NB4 (cell line): ENCODE data around the gene CHAF1A.

ENCODE experiments used
- DNase-seq: peaks from one replicate; pipeline ENCODE4 v3.0.0; 2010; ENCODE audit warnings: low read depth
- H3K4me3 ChIP-seq: one replicate; pipeline ENCODE4 v1.5.1; 2011; ENCODE audit warnings: mild to moderate bottlenecking, low read depth, low read length, moderate library complexity
- CTCF ChIP-seq: IDR thresholded peaks from one replicate; pipeline ENCODE4 v1.5.1; 2012; ENCODE audit warnings: low read depth, low read length
- MYC ChIP-seq: IDR thresholded peaks from 2 replicates; pipeline ENCODE4 v1.6.1; 2011; ENCODE audit warnings: low read depth, low read length
- POLR2A ChIP-seq: IDR thresholded peaks from 2 replicates; pipeline ENCODE4 v1.6.1; 2011; ENCODE audit warnings: mild to moderate bottlenecking; ENCODE audit not compliant: insufficient read length; ENCODE audit errors: extremely low read depth
- TF ChIP-seq, protein P1 (sequence below): IDR thresholded peaks from 2 replicates; pipeline ENCODE4 v1.6.1; 2011; ENCODE audit warnings: low read depth, low read length

Gene CHAF1A

GRCh38 chr19:4429771-4430171, 27.3 kb downstream of the CHAF1A start:
- DNase-seq: no peak
- TF ChIP-seq POLR2A (no peak), MYC (no peak), CTCF (no peak)
- TF ChIP-seq, protein P1, sequence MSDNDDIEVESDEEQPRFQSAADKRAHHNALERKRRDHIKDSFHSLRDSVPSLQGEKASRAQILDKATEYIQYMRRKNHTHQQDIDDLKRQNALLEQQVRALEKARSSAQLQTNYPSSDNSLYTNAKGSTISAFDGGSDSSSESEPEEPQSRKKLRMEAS: no peak
- H3K4me3 ChIP-seq: no peak overlapping the region

- no peak overlapping the region for H3K4me3 ChIP-seq
- DNase-seq: peak; percentile 83
- 0 out of 2 replicates have a peak, but pooled peaks have one; percentile 34 for TF ChIP-seq MYC
- TF ChIP-seq, protein P1: peak; percentile 82
- no peak for TF ChIP-seq POLR2A
Measured at GRCh38 chr19:4430760-4431159, 28.3 kb downstream of the CHAF1A start.

GRCh38 chr19:4431296-4431695, 28.9 kb downstream of the CHAF1A start:
- TF ChIP-seq, protein P1: no peak
- TF ChIP-seq MYC (no peak), POLR2A (no peak), CTCF (no peak)
- no peak for DNase-seq
- H3K4me3 ChIP-seq: no peak overlapping the region

- no peak overlapping the region for H3K4me3 ChIP-seq
- DNase-seq: peak; percentile 69
- TF ChIP-seq POLR2A (no peak), MYC (no peak), CTCF (no peak)
- TF ChIP-seq, protein P1: no peak
Measured at GRCh38 chr19:4431808-4432674, 29.6 kb downstream of the CHAF1A start.

DNA sequence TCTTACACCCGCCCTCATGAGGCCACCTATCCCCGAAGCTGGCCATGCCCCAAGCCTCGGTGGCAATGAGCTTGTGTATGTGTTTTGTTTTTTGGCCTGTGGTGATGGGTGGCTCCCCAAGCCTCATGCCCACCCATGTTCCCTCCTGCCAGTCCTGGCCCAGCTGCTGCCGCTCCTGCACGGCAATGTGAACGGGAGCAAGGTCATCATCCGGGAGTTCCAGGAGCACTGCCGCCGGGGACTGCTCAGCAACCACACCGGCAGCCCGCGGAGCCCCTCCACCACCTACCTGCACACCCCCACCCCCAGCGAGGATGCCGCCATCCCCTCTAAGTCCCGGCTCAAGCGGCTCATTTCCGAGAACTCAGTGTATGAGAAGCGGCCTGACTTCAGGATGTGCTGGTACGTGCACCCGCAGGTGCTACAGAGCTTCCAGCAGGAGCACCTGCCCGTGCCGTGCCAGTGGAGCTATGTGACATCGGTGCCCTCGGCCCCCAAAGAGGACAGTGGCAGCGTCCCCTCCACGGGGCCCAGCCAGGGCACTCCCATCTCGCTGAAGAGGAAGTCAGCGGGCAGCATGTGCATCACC, 30.6 kb downstream of the CHAF1A start:
- no peak overlapping the region for H3K4me3 ChIP-seq
- no peak for DNase-seq
- TF ChIP-seq MYC: no peak

DNA sequence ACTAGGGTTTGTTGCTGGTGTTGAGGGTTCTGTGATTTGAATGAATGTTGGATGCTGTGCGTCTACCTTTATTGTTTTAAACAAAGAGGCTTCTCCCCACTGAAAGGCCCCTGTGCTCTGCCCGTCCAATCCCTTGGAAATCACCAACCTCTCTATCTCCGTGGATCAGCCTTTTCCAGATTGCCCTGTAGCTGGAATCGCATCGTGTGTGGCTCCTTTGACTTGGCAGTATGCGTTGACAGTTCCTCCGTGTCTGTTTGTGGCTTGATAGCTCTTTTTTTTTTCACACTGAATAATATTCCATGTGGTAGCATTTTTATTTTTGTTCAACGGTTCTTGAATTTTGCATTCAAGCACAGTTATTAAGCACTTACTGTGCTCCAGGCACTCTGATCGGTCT, 32.0 kb downstream of the CHAF1A start:
- no peak for TF ChIP-seq MYC
- TF ChIP-seq, protein P1: no peak
- TF ChIP-seq POLR2A: no peak
- TF ChIP-seq CTCF: no peak
- H3K4me3 ChIP-seq: no peak overlapping the region
- no peak for DNase-seq
